ENCODE results near the gene DUSP5.

DNA sequence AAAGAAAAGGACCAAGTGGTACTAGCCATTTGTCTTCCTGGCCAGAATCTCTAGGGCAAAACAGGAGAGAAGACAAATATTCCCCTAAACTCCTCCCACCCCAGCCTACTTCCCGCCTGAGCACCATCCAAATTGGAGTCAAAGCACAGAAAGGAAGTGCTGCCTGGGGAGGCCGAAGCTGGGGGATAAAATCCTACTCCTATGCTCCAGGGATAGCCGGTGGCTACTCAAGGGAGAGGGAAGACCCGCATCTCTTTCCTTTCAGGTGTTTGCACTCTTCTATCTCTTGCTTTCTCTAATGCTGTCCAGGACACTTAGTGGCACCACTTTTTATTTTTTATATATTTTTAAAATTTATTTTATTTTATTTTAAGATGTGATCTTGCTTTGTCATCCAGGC is 7.1 kb upstream of the DUSP5 start:
- TF ChIP-seq POLR2A (IDR thresholded peaks at IDR 0.05; ENCODE audit: low read length): no peak
- TF ChIP-seq GATA1 (IDR thresholded peaks at IDR 0.05; ENCODE audit: low read depth, low read length): no peak
